Psoas muscle (tissue), 8 donors: ENCODE measurements around the gene AUTS2. TPM values are rescaled to one million over a fixed set of nuclear protein-coding genes. Genes with fewer than 3 reads are reported as not detected.

ENCODE experiments used
- ATAC-seq, 4 donors: fragments of 200-7000 bp; cut with Tn5 transposase; one replicate each; pipeline ENCODE4 v1.9.1; 2020; ENCODE audit warnings: moderate library complexity in 3 of 4, mild to moderate bottlenecking in 2 of 4
- DNase-seq, 2 donors: peaks; one replicate each; pipeline ENCODE4 v3.0.0-alpha.2; 2020
- H3K27ac ChIP-seq: fragments of 200-600 bp; one replicate; pipeline ENCODE4 v1.8.0; 2022
- H3K27me3 ChIP-seq, 3 donors: fragments of 200-600 bp in 1 of 3; one replicate each; pipeline versions ENCODE4 v1.6.1 to v1.8.0; 2013 to 2022; ENCODE audit warnings: low read length in 2 of 3, mild to moderate bottlenecking in 2 of 3, moderate library complexity in 1 of 3; ENCODE audit not compliant: insufficient read depth in 3 of 3
- H3K36me3 ChIP-seq, 2 donors: fragments of 200-600 bp in 1 of 2; one replicate each; pipeline versions ENCODE4 v1.6.1 to v1.8.0; 2013 to 2022; ENCODE audit warnings: low read depth in 1 of 2, mild to moderate bottlenecking in 1 of 2, moderate library complexity in 1 of 2; ENCODE audit not compliant: insufficient read depth in 1 of 2
- H3K4me1 ChIP-seq: fragments of 200-600 bp; one replicate; pipeline ENCODE4 v1.8.0; 2022
- H3K4me3 ChIP-seq: fragments of 200-600 bp; one replicate; pipeline ENCODE4 v1.8.0; 2022; ENCODE audit warnings: mild to moderate bottlenecking
- H3K9me3 ChIP-seq: fragments of 200-600 bp; one replicate; pipeline ENCODE4 v1.8.0; 2022
- WGBS, 3 donors: extraction: QIAGEN DNeasy Blood & Tissue Kit; methylation state at CpG; one replicate each; pipeline versions ENCODE4 v1.1.6 to v1.1.7; 2013; 5-methylcytosine and 5-hydroxymethylcytosine counted together
- intact Hi-C, 2 donors: fragments of 100-400 bp; cut with DNase I; formaldehyde crosslinking; loops; one replicate each; pipeline versions ENCODE4 v1.11.0 to v1.14.2; 2022
- polyA plus RNA-seq, 3 donors: library from polyadenylated mRNA; stranded (reverse); fragments of 200-250 nt; gene quantifications; one replicate each; pipeline ENCODE4 v1.2.3, GENCODE V29; 2013
- total RNA-seq, 4 donors: library from RNA; stranded (reverse); fragmentation: NEBNext Ultra II Directional in 2 of 4; extraction: Animal tissue kit (Norgen Biotek cat#: 25700) in 2 of 4; gene quantifications; one replicate each; pipeline versions ENCODE4 v1.2.1 to v1.2.4, GENCODE V29; 2021 to 2023
- TF ChIP-seq, protein P1 (sequence below): fragments of 200-600 bp; IDR thresholded peaks from one replicate; pipeline ENCODE4 v1.8.0; 2022; ENCODE audit warnings: antibody characterized with exemption
- donor health status: healthy with polysubstance abuse.
- donor health status: DM: no; HTN: no; CAD: no; lungs with moderate emphysema.
- donor health status: Bipolar disorder and iron deficiency.
- donor health status: healthy.
- donor health status: DM: yes; HTN: yes; CAD: no.
- donor health status: DM: no; HTN: no; CAD: no.
- donor health status: DM: no; HTN: no; CAD: no.
- donor health status: DM: yes; HTN: yes; CAD: no.

Gene AUTS2
- total and polyA plus RNA-seq, 7 donors: 5.0 to 33.5 (median 14.3) TPM

DNA sequence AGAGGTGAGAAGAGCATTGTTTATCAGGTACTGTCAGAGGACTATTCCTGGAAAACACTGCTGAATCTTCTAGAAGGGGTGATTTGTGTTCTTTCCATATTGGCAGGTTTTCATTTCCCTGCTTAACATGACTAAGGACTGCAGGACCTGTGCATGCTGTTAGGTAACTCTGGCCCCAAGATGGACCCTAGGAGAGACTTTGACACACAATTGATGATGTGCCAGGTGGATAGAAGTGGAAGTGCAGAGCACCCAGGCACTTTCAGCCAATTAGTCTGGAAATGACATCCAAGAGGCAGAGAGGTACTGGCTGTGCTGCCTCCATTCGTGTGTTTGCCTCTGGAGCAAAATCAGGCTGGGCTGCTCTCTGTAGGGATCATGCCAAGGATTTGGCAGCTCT lies 1037.4 kb downstream of the AUTS2 start:
- ATAC-seq: no peak
- TF ChIP-seq, protein P1, sequence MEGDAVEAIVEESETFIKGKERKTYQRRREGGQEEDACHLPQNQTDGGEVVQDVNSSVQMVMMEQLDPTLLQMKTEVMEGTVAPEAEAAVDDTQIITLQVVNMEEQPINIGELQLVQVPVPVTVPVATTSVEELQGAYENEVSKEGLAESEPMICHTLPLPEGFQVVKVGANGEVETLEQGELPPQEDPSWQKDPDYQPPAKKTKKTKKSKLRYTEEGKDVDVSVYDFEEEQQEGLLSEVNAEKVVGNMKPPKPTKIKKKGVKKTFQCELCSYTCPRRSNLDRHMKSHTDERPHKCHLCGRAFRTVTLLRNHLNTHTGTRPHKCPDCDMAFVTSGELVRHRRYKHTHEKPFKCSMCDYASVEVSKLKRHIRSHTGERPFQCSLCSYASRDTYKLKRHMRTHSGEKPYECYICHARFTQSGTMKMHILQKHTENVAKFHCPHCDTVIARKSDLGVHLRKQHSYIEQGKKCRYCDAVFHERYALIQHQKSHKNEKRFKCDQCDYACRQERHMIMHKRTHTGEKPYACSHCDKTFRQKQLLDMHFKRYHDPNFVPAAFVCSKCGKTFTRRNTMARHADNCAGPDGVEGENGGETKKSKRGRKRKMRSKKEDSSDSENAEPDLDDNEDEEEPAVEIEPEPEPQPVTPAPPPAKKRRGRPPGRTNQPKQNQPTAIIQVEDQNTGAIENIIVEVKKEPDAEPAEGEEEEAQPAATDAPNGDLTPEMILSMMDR: no peak
- Histone ChIP-seq H3K27ac (no peak overlapping the region), H3K4me3 (no peak overlapping the region), H3K4me1 (no peaks in the 10 kb centered on the region), H3K27me3 (no peaks in the 10 kb centered on the region), H3K36me3 (no peaks in the 10 kb centered on the region), H3K9me3 (no peaks in the 10 kb centered on the region)
- intact Hi-C loops: no loop called here
- WGBS, 3 donors: 31 to 87% (median 45%) methylated on average over 1 of the region's 1 CpG
- DNase-seq: no peak

DNA sequence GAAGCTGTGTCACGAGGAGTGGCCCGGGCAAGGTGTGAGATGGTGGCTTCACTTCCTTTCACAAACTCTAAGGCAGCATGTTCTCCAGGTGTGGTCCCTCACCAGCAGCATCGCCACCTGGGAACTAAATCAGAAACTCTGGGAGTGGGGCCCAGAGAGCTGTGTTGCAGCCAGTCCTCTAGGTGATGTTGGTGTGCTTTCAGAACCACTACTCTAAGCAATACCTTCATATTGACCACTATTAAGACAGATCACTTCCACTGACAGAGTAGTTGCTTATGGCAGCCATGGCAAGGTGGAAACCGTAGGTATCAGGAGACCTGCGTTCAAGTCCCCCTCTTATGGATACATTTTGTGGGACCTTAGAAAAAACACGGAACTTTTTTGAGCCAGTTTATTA lies 1037.9 kb downstream of the AUTS2 start:
- TF ChIP-seq, protein P1: no peak
- Histone ChIP-seq H3K27me3 (no peaks in the 10 kb centered on the region), H3K9me3 (no peaks in the 10 kb centered on the region), H3K36me3 (no peaks in the 10 kb centered on the region), H3K4me1 (no peaks in the 10 kb centered on the region), H3K4me3 (no peak overlapping the region), H3K27ac (no peak overlapping the region)
- intact Hi-C loops: no loop called here
- WGBS, 3 donors: 91 to 98% (median 93%) methylated on average over 6 of the region's 6 CpGs
- DNase-seq: no peak
- ATAC-seq: no peak

- DNase-seq: no peak
- TF ChIP-seq, protein P1: no peak
- H3K27me3 ChIP-seq: no peaks in the 10 kb centered on the region
- H3K9me3 ChIP-seq: no peaks in the 10 kb centered on the region
- no peak for ATAC-seq
- 39 to 62% (median 39%) methylated on average over 1 of the region's 1 CpG for WGBS, 3 donors
- H3K27ac ChIP-seq: no peak overlapping the region
- intact Hi-C loops: no loop called here
- H3K4me1 ChIP-seq: no peaks in the 10 kb centered on the region
- H3K4me3 ChIP-seq: no peak overlapping the region
- H3K36me3 ChIP-seq: no peaks in the 10 kb centered on the region
Measured at GRCh38 chr7:70637726-70638125, 1039.5 kb downstream of the AUTS2 start.

DNA sequence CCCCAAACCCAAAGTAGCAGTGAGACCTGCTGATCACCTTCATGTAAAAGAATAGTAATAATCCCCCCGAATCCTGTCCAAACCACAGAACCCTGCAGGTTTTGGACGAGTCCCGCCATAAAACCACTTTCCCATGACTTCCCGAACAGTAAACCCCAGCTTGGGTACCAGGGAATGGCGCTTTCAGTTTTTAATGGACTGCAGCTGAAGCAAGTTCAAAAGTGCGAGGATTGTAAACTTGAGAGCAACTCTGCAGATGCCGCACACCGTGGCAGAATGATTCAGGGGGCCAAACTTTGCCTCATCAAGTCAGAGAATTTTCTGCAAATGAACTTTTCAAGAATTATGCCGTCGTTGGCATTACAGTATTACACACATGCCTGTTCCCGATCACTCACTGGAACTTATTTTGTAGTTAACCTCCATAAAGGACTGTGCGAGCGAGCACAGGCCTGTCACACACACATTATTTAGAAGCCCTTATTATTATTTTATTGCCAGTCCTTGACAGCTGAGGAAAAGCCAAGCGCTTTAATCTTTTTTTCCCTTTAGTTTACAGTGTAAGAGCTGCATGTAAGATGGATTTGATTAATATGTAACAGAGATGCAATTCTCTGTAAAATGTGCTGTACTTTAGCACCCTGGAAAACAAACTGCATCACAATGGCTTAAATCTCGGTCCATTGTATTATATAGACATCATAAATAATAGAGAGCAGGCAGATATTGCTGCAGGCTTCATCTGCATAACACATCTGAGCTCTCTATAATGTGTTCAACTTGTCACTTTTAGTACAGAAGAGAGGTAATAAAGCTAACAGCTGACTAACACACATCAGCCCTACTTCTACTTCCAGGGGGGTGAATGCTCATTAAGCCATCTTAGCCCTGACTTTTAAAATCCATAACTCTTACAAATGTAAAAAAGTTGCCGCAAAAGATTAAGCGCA lies 1040.2 kb downstream of the AUTS2 start:
- ATAC-seq: no peak
- DNase-seq: no peak
- no peak overlapping the region for H3K4me3 ChIP-seq
- H3K9me3 ChIP-seq: no peaks in the 10 kb centered on the region
- H3K27me3 ChIP-seq: no peaks in the 10 kb centered on the region
- H3K27ac ChIP-seq: no peak overlapping the region
- TF ChIP-seq, protein P1: no peak
- no peaks in the 10 kb centered on the region for H3K36me3 ChIP-seq
- 93 to 96% (median 94%) methylated on average over 17 of the region's 17 CpGs for WGBS, 3 donors
- H3K4me1 ChIP-seq: no peaks in the 10 kb centered on the region
- intact Hi-C loops: no loop called here
